ENCODE results near the gene ONECUT3.

GRCh38 chr19:1764729-1765128 is 11.4 kb downstream of the ONECUT3 start:
- TF ChIP-seq CTCF (IDR thresholded peaks at IDR 0.05; ENCODE audit: low read depth, low read length, missing input control) (no peak), FOXA2 (IDR thresholded peaks at IDR 0.05) (no peak), GABPA (IDR thresholded peaks at IDR 0.05 in 1 of 2, conservative IDR thresholded peaks at IDR 0.05 in 1 of 2) (no peak), REST (IDR thresholded peaks at IDR 0.05) (no peak), RXRA (IDR thresholded peaks at IDR 0.05) (no peak), JUND (IDR thresholded peaks at IDR 0.05) (no peak), ATF3 (IDR thresholded peaks at IDR 0.05) (no peak), TAF1 (conservative IDR thresholded peaks at IDR 0.05) (no peak), EGR1 (IDR thresholded peaks at IDR 0.05; ENCODE audit: low read depth in 2 of 2) (no peak), RAD21 (IDR thresholded peaks at IDR 0.05) (no peak), SP1 (IDR thresholded peaks at IDR 0.05) (no peak), MAX (IDR thresholded peaks at IDR 0.05) (no peak), FOXA1 (IDR thresholded peaks at IDR 0.05) (no peak)

Measured in liver (tissue), 3 donors.